NK-92 treated with Interleukin-12 subunit alpha and Interleukin-12 subunit beta, amount 100 ng/mL, for 24 hours (cell line): Measurements from ENCODE around the gene CCR5AS.

Source experiments
- DNase-seq: peaks from one replicate; lab custom pipeline; 2025; lab: John Stamatoyannopoulos, UW

CCR5AS gene

DNA sequence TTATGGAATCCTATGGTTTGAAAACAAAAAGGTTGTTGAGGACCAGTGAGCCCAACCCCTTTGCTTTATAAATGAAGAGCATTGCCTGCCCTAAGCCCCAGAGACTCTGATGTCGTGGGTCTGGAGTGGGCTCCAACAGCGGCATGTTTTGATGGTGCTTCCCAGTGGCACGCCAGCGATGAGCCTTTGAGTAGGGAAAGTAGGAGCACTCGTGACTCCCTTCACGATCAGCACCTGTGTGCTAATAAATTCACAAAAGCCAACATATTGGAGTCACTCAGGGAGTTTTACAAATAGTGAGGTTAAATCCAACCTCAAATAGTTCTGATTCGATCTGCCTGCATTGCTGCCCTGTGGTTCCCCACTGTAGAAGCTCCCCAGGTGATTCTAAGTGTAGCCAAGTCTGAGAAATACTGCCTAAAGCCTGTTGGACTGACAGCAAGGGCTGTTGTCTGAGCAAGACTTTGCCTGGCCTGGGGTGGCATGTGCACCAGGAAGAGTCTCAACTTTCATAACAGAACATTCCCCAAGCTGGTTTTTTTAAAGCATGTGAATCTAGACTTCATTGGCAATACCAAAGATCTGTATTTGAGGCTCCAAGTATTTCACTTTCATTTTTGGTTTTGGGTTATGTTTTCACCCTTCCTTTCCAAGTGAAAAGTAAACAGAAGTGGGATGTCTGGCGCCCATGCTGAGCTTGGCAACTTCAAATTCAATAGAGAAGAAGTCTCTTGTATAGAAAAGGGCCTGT, 26.2 kb downstream of the CCR5AS start:
- DNase-seq = no peak

DNA sequence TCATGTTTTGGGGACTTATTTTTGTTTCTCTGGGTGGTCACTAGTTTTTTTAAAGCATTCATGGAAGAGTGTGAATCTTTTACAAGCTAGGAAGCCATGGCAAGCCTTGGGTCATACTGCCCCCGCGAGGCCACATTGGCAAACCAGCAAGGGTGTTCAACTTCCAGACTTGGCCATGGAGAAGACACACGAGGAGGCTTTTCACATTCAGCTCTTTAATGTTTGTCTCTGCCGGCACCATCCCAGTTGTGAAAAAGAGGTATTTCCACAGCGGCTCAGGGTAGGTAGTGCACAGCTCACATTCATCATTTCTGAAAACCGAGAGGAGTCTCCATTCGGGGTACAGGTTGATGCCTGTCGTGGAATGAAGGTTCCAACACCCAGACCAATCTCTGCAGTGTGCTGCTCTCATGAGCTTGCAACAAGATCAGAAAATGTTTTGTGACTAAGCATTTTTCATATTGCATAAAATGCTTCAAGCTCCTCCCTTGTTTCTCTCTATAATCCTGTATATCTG, 28.4 kb downstream of the CCR5AS start:
- DNase-seq = no peak

DNA sequence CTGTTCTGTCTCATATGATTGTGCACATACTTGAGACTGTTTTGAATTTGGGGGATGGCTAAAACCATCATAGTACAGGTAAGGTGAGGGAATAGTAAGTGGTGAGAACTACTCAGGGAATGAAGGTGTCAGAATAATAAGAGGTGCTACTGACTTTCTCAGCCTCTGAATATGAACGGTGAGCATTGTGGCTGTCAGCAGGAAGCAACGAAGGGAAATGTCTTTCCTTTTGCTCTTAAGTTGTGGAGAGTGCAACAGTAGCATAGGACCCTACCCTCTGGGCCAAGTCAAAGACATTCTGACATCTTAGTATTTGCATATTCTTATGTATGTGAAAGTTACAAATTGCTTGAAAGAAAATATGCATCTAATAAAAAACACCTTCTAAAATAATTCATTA, 31.1 kb downstream of the CCR5AS start:
- DNase-seq = no peak

DNA sequence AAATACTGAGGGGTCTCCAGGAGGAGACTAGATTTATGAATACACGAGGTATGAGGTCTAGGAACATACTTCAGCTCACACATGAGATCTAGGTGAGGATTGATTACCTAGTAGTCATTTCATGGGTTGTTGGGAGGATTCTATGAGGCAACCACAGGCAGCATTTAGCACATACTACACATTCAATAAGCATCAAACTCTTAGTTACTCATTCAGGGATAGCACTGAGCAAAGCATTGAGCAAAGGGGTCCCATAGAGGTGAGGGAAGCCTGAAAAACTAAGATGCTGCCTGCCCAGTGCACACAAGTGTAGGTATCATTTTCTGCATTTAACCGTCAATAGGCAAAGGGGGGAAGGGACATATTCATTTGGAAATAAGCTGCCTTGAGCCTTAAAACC, 31.6 kb downstream of the CCR5AS start:
- no peak for DNase-seq

DNA sequence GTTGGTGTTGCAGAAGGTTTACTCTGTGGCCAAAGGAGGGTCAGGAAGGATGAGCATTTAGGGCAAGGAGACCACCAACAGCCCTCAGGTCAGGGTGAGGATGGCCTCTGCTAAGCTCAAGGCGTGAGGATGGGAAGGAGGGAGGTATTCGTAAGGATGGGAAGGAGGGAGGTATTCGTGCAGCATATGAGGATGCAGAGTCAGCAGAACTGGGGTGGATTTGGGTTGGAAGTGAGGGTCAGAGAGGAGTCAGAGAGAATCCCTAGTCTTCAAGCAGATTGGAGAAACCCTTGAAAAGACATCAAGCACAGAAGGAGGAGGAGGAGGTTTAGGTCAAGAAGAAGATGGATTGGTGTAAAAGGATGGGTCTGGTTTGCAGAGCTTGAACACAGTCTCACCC, 32.1 kb downstream of the CCR5AS start:
- no peak for DNase-seq

DNA sequence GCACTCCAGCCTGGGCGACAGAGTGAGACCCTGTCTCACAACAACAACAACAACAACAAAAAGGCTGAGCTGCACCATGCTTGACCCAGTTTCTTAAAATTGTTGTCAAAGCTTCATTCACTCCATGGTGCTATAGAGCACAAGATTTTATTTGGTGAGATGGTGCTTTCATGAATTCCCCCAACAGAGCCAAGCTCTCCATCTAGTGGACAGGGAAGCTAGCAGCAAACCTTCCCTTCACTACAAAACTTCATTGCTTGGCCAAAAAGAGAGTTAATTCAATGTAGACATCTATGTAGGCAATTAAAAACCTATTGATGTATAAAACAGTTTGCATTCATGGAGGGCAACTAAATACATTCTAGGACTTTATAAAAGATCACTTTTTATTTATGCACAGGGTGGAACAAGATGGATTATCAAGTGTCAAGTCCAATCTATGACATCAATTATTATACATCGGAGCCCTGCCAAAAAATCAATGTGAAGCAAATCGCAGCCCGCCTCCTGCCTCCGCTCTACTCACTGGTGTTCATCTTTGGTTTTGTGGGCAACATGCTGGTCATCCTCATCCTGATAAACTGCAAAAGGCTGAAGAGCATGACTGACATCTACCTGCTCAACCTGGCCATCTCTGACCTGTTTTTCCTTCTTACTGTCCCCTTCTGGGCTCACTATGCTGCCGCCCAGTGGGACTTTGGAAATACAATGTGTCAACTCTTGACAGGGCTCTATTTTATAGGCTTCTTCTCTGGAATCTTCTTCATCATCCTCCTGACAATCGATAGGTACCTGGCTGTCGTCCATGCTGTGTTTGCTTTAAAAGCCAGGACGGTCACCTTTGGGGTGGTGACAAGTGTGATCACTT, 34.1 kb downstream of the CCR5AS start:
- DNase-seq = no peak

DNA sequence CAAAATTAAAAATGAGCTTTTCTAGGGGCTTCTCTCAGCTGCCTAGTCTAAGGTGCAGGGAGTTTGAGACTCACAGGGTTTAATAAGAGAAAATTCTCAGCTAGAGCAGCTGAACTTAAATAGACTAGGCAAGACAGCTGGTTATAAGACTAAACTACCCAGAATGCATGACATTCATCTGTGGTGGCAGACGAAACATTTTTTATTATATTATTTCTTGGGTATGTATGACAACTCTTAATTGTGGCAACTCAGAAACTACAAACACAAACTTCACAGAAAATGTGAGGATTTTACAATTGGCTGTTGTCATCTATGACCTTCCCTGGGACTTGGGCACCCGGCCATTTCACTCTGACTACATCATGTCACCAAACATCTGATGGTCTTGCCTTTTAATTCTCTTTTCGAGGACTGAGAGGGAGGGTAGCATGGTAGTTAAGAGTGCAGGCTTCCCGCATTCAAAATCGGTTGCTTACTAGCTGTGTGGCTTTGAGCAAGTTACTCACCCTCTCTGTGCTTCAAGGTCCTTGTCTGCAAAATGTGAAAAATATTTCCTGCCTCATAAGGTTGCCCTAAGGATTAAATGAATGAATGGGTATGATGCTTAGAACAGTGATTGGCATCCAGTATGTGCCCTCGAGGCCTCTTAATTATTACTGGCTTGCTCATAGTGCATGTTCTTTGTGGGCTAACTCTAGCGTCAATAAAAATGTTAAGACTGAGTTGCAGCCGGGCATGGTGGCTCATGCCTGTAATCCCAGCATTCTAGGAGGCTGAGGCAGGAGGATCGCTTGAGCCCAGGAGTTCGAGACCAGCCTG, 35.1 kb downstream of the CCR5AS start:
- DNase-seq = no peak

DNA sequence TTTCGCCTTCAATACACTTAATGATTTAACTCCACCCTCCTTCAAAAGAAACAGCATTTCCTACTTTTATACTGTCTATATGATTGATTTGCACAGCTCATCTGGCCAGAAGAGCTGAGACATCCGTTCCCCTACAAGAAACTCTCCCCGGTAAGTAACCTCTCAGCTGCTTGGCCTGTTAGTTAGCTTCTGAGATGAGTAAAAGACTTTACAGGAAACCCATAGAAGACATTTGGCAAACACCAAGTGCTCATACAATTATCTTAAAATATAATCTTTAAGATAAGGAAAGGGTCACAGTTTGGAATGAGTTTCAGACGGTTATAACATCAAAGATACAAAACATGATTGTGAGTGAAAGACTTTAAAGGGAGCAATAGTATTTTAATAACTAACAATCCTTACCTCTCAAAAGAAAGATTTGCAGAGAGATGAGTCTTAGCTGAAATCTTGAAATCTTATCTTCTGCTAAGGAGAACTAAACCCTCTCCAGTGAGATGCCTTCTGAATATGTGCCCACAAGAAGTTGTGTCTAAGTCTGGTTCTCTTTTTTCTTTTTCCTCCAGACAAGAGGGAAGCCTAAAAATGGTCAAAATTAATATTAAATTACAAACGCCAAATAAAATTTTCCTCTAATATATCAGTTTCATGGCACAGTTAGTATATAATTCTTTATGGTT, 35.9 kb downstream of the CCR5AS start, which contains the start of gene CCR5:
CCR5 (plus strand) TSS at position 108 of the 680 bp plus-strand sequence. CDS start 1,957 bp downstream, outside the sequence.
- no peak for DNase-seq

DNA sequence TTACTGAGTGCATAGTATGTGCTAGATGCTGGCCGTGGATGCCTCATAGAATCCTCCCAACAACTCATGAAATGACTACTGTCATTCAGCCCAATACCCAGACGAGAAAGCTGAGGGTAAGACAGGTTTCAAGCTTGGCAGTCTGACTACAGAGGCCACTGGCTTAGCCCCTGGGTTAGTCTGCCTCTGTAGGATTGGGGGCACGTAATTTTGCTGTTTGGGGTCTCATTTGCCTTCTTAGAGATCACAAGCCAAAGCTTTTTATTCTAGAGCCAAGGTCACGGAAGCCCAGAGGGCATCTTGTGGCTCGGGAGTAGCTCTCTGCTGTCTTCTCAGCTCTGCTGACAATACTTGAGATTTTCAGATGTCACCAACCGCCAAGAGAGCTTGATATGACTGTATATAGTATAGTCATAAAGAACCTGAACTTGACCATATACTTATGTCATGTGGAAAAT, 37.2 kb downstream of the CCR5AS start:
- DNase-seq = no peak

DNA sequence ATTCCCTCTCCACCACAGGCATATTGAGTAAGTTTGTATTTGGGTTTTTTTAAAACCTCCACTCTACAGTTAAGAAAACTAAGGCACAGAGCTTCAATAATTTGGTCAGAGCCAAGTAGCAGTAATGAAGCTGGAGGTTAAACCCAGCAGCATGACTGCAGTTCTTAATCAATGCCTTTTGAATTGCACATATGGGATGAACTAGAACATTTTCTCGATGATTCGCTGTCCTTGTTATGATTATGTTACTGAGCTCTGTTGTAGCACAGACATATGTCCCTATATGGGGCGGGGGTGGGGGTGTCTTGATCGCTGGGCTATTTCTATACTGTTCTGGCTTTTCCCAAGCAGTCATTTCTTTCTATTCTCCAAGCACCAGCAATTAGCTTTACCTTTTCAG, 37.7 kb downstream of the CCR5AS start:
- DNase-seq = no peak

DNA sequence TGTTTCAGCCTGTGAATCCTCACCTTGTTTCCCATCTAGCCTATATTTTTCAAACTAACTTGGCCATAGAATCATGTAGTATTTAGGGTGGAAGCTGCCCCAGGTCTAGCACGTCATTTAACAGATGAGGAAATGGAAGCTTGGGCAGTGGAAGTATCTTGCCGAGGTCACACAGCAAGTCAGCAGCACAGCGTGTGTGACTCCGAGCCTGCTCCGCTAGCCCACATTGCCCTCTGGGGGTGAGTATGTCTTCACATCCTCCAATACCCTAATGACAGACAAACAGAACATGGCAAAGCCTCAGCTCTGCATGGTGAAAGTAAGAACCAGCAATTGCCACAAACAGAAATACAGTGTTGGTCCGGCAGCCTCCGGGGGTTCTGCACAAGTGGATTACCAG, 38.3 kb downstream of the CCR5AS start:
- peak; percentile 68 for DNase-seq

DNA sequence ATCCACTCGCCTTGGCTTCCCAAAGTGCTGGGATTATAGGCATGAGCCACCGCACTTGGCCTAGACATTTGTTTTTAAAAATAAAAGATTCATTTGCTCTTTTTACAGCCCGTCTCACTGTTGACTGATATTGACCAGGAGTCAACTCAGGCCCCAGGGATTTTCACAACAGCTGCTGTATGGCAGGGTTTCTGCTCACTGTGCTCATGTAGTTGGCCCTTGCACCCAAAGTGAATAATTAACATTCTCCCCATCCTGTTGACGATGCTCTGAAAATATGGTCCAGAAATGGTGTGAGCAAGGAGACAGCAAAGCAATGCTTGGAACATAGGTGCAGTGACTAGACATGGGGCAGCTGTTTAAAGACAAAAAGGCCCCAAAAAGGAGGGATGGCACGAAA, 39.1 kb downstream of the CCR5AS start:
- DNase-seq = no peak

DNA sequence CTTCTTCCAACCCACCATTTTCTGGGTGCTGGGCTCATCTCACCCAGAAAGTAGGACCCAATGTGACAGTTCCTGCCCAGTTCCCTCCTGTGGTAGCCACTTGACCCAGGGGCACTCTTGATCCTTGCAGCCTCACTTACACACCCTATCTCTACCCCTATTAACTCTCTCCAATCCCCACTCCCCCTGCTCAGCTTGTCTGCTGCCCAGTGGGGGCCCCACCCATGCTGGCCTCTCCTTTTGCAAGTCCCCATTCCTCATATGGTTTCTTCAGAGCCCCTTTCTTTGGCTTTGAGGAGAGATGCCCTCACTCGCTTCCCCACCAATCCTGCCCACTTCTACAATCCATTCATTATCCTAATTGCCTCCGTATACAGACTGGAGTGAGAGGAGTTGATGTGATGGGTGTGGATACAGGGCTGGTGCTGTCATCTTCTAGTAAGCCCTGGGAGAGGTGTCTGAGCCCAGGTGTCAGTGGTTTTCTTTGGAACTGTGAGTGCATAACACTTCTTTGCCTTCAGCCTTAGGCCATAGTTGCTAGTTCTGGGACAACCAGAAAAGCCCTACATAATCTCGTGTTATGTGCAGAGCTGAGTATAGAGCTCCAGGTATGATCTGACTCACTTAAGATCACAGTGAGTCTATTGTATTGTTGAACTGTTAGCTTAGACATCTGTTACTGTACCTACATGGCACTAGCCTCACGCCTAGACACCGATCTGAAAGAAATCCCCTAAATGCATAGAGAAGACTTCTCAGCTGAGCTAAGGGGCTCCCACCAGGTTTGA, 40.9 kb downstream of the CCR5AS start:
- no peak for DNase-seq

DNA sequence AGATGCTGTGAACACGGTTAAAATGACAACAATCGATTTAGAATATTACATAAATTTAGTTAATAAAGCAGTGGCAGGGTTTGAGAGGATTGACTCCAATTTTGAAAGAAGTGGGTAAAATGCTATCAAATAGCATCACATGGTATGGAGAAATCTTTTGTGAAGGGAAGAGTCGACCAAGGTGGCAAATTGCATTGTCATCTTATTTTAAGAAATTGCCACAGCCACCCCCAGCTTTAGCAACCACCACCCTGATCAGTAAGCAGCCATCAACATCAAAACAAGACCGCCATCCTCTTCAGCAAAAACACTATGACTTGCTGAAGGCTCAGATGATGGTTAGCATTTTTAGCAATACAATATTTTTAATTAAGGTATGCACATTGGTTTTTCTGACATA, 41.8 kb downstream of the CCR5AS start:
- no peak for DNase-seq

DNA sequence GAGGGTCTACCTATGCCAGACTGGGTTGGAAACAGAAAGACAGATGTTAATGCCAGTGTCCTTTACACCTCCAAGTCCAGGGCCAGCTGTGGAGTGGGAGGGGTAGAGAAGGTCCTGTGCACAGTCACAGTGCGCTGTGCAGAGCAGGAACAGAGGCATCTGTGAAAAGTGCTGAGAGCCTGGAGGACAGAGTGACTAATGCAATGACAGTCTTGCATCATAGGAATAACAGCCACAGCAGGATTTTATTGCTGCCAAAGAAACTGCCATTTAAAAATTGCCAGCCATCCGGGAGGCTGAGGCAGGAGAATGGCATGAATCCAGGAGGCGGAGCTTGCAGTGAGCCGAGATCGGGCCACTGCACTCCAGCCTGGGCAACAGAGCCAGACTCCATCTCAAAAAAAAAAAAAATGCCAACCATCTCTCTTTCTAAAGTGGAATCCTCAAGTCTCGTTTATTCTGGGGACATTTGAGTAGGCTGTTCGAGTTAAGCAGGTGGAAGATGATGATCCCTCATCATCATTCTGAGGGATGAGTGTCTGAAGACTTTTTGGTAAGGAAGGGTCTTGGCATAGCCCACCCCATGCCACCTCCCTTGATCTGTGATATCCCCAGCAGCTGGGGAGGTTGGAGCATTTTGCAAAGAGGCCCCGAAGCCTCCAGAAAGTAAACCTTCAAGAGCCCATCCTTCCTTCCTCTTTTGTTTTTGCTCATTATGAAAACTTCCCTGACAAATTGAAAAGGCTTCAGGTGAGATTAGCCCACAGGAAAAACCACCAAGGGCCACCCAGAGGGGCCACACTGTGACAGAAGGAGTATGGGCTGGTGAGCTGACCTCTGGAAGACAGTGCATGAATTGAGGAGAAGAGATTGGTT, 45.2 kb downstream of the CCR5AS start:
- peak; percentile 35 for DNase-seq

DNA sequence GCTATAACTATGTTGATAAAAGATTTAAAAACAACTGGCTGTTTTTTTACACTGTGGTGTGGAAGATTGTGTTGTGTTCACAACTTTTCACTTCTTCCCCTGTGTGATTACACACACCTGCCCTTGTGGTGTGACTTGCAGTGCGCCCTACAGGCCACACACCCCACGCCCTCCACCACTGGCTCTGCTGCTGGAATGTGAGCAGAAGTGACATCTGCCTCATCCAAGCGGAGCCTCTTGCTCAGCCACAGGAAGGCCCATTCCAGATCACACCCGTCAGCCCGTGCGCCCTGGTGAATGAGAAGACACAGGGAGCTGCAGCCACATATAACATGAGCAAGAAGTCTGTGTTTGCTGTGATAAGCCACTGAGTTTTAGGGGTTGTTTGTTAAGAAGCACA, 46.0 kb downstream of the CCR5AS start:
- peak; percentile 20 for DNase-seq

DNA sequence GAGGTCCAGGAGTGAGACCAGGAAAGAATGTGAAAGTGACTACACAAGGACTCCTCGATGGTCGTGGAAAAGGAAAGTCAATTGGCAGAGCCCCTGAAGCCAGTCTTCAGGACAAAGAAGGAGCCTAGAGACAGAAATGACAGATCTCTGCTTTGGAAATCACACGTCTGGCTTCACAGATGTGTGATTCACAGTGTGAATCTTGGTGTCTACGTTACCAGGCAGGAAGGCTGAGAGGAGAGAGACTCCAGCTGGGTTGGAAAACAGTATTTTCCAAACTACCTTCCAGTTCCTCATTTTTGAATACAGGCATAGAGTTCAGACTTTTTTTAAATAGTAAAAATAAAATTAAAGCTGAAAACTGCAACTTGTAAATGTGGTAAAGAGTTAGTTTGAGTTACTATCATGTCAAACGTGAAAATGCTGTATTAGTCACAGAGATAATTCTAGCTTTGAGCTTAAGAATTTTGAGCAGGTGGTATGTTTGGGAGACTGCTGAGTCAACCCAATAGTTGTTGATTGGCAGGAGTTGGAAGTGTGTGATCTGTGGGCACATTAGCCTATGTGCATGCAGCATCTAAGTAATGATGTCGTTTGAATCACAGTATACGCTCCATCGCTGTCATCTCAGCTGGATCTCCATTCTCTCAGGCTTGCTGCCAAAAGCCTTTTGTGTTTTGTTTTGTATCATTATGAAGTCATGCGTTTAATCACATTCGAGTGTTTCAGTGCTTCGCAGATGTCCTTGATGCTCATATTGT, 47.0 kb downstream of the CCR5AS start:
- no peak for DNase-seq

DNA sequence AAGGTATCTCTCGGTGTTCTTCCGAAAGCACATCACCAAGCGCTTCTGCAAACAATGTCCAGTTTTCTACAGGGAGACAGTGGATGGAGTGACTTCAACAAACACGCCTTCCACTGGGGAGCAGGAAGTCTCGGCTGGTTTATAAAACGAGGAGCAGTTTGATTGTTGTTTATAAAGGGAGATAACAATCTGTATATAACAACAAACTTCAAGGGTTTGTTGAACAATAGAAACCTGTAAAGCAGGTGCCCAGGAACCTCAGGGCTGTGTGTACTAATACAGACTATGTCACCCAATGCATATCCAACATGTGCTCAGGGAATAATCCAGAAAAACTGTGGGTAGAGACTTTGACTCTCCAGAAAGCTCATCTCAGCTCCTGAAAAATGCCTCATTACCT, 48.4 kb downstream of the CCR5AS start:
- no peak for DNase-seq

DNA sequence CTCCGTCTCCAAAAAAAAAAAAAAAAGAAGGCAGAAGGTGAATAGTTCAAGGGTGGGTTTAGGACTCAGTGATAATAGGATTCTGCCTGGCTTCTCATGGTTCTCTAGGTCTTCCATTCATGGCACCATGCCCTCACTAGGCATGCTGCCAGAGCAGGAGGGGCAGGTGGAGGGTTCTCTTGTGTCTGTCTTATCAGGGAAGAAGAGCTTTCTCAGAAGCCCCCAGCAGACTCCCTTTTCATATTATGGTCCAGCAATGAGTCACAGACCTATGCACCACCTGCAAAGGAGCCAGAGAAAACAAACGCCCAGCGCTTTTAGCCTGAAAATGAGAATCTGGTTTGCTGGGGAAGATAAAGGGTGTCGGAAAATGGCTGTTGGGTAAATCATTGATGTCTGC, 50.0 kb downstream of the CCR5AS start:
- no peak for DNase-seq
